ENCODE measurements around the gene EFEMP2.
"Not testable (repeated sequence)": the region's sequence is repeated elsewhere in the genome, so short reads cannot be mapped to it uniquely, and the experiment has no call there.

- not testable (repeated sequence) for TF ChIP-seq CTCF (IDR thresholded peaks at IDR 0.05; ENCODE audit: insufficient read depth, low read depth, low read length); EZH2 (IDR thresholded peaks at IDR 0.05; ENCODE audit: insufficient read depth, low read length)
Observed at GRCh38 chr11:65832231-65832630, 40.4 kb downstream of the EFEMP2 start.
